H1 (cell line): ENCODE results near the gene DENND4A. TPM values are rescaled to one million over a fixed set of nuclear protein-coding genes. Genes with fewer than 3 reads are reported as not detected.

Experiments used
- CHD7 ChIP-seq: fragments of 300-600 bp; sonication (generic); IDR thresholded peaks from 2 replicates; pipeline ENCODE4 v1.7.1; 2012; ENCODE audit warnings: low read length, moderate library complexity, mild to moderate bottlenecking, inconsistent platforms; ENCODE audit not compliant: insufficient replicate concordance
- FOSL1 ChIP-seq: IDR thresholded peaks from 2 replicates; pipeline ENCODE4 v1.6.1; 2011; ENCODE audit warnings: mild to moderate bottlenecking, low read depth, low read length, moderate library complexity; ENCODE audit not compliant: insufficient read depth
- MAX ChIP-seq: IDR thresholded peaks from 2 replicates; pipeline ENCODE4 v1.6.1; 2012; ENCODE audit warnings: inconsistent platforms
- YY1 ChIP-seq: IDR thresholded peaks from 2 replicates; pipeline ENCODE4 v1.6.1; 2011; ENCODE audit warnings: low read depth, mild to moderate bottlenecking, low read length
- polyA plus RNA-seq, 7 experiments: library from polyadenylated mRNA; depleted of rRNA in 3 of 7; stranded (reverse) in 5 of 7; unstranded in 2 of 7; fragments of >200 nt in 5 of 7; fragments of 200-250 nt in 2 of 7; gene quantifications; 1 replicate in 5 of 7; 2 replicates in 1 of 7; 4 replicates in 1 of 7; pipeline versions ENCODE4 v1.2.1 to v1.2.3, GENCODE V29; 2011 to 2013; ENCODE audit warnings: missing spikeins in 2 of 7, mixed read lengths in 2 of 7
- total RNA-seq: library from RNA; stranded (reverse); fragmentation: NEBNext Ultra II Directional; extraction: Animal tissue kit (Norgen Biotek cat#: 25700); gene quantifications from 2 replicates; pipeline ENCODE4 v1.2.1, GENCODE V29; 2021

The DENND4A gene
- total and polyA plus RNA-seq, 2 of the 8 experiments (the other 6 are each of a cell fraction or from before 2014, with no cell fraction given): 1.3 to 4.7 TPM

GRCh38 chr15:65836665-65837064, 44.6 kb upstream of the DENND4A start (continued):
- TF ChIP-seq CHD7 (no peak), FOSL1 (no peak), MAX (peak; percentile 63; the same call in 1 of the 2 replicates), YY1 (no peak)
